Panc1 (cell line): ENCODE measurements around the gene WLS.

Source experiments
- POLR2AphosphoS5 ChIP-seq: IDR thresholded peaks from 2 replicates; pipeline ENCODE4 v1.6.1; 2012; ENCODE audit warnings: mild to moderate bottlenecking, low read depth, low read length, moderate library complexity
- SIN3A ChIP-seq: IDR thresholded peaks from 2 replicates; pipeline ENCODE4 v1.6.1; 2012; ENCODE audit warnings: low read depth, mild to moderate bottlenecking, low read length, moderate library complexity, borderline replicate concordance; ENCODE audit not compliant: insufficient read depth
- TF ChIP-seq, protein P1 (sequence below): fragments of 450-650 bp; IDR thresholded peaks from 2 replicates; pipeline ENCODE4 v1.5.1; 2017; ENCODE audit warnings: mild to moderate bottlenecking
- TF ChIP-seq, protein P2 (sequence below), 2 experiments: IDR thresholded peaks; 2 replicates each; pipeline ENCODE4 v1.6.1; 2011 to 2012; ENCODE audit warnings: low read depth in 2 of 2, control low read depth in 1 of 2, low read length in 1 of 2, mild to moderate bottlenecking in 1 of 2, moderate library complexity in 1 of 2; ENCODE audit not compliant: insufficient read depth in 1 of 2

DNA sequence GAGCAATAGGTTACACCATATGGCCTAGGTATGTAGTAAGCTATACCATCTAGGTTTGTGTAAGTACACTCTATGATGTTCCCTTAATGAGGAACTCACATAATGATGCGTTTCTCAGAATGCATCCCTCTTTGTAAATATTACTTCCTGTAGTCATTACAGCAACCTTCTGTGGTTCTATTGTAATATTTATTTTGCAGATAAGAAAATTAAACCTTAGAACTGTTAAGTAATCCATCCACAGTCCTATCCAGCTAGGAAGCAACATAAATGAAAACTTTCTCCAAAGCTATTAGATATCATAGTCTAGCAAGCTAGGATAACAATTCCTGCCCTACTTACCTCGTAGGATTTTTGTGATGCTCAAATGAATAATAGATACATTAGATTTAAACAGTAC lies 88.7 kb downstream of the WLS start:
- TF ChIP-seq POLR2AphosphoS5 (no peak), SIN3A (no peak)
- TF ChIP-seq, protein P1, sequence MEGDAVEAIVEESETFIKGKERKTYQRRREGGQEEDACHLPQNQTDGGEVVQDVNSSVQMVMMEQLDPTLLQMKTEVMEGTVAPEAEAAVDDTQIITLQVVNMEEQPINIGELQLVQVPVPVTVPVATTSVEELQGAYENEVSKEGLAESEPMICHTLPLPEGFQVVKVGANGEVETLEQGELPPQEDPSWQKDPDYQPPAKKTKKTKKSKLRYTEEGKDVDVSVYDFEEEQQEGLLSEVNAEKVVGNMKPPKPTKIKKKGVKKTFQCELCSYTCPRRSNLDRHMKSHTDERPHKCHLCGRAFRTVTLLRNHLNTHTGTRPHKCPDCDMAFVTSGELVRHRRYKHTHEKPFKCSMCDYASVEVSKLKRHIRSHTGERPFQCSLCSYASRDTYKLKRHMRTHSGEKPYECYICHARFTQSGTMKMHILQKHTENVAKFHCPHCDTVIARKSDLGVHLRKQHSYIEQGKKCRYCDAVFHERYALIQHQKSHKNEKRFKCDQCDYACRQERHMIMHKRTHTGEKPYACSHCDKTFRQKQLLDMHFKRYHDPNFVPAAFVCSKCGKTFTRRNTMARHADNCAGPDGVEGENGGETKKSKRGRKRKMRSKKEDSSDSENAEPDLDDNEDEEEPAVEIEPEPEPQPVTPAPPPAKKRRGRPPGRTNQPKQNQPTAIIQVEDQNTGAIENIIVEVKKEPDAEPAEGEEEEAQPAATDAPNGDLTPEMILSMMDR, result no peak
- TF ChIP-seq, protein P2, sequence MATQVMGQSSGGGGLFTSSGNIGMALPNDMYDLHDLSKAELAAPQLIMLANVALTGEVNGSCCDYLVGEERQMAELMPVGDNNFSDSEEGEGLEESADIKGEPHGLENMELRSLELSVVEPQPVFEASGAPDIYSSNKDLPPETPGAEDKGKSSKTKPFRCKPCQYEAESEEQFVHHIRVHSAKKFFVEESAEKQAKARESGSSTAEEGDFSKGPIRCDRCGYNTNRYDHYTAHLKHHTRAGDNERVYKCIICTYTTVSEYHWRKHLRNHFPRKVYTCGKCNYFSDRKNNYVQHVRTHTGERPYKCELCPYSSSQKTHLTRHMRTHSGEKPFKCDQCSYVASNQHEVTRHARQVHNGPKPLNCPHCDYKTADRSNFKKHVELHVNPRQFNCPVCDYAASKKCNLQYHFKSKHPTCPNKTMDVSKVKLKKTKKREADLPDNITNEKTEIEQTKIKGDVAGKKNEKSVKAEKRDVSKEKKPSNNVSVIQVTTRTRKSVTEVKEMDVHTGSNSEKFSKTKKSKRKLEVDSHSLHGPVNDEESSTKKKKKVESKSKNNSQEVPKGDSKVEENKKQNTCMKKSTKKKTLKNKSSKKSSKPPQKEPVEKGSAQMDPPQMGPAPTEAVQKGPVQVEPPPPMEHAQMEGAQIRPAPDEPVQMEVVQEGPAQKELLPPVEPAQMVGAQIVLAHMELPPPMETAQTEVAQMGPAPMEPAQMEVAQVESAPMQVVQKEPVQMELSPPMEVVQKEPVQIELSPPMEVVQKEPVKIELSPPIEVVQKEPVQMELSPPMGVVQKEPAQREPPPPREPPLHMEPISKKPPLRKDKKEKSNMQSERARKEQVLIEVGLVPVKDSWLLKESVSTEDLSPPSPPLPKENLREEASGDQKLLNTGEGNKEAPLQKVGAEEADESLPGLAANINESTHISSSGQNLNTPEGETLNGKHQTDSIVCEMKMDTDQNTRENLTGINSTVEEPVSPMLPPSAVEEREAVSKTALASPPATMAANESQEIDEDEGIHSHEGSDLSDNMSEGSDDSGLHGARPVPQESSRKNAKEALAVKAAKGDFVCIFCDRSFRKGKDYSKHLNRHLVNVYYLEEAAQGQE (IDR thresholded peaks at IDR 0.05; ENCODE audit: insufficient read depth in 1 of 2, low read depth in 2 of 2, low read length in 1 of 2), result no peak
